ENCODE results near the gene SSR3. TPM values are rescaled to one million over a fixed set of nuclear protein-coding genes. Genes with fewer than 3 reads are reported as not detected.

The SSR3 gene
- total RNA-seq, 1 donor from 2014 or later, result 64.4 TPM

DNA sequence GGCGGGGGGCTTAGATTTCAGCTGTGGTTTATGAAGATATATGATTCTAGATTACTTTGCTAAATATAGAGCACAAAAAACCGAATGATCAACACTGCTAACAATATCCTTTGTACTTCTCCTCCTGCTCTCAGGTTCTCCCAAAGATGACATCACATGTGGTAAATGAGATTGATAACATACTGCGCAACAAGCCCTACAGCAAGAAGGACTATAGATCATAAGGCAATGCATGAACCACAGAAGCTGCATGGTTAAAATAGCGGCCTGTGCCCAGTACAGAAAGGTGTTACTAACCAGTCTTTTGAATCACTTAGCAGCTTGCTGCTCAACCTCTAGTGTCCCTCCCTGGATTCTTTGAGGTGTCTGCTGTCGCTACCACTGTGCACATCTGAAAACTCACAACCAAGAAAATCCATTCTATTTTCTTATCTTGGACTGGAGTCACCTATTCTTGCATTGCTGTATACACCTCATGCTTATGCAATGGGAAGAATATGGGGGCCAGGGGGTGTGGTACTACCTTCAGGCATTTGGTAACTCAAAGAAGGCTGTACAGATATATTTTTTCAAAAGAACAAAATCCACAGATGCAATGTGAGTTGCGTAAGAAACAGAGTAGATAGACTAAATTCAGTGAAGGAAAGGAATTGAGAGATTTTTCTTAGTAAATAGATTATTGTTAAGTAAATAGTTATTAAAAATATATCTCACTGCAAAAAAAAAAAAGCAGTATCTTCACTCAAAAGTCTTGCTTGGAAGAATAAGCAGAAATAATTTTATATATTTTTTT is 18.2 kb downstream of the SSR3 start:
- DNase-seq, result no peak

DNA sequence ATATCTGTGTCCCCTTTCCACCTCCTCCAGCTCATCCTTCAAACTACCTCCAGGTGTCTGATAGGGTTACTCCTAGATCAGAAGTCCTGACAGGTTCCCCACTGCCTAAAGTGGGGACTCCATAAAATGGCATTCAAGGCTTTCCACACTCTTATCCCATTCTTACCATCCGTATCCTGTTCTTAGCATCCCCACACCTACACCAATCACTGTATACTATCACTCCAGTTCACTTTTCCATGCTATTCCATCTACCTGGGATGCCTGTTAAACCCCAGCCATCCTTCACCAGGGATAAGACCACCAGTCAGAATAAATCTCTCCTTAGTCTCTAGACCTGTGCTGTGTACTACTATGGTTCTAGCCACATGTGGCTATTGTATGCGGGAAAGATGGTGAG is 19.1 kb downstream of the SSR3 start:
- no peak for DNase-seq

DNA sequence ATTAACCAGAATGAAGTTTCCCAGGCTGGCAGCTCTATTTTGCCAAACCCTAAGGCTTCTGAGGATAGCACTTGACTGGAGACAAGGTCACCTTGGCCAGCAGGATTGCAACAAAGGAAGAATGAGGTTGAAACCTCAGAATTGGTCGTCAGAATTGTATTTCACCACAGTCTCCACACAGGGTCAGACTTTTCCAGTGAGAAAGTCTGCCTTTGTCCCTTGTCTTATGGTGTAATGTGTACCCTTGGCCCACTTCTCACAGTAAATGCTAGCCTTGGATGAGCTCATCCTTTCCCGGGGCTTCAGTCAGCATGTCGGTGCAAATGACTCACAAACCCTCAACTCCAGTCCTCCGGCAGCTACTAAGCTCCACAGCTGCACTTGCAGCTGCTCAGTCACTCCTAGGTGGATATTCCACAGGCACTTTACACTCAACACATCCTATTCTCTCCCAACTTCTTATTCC is 19.7 kb downstream of the SSR3 start:
- DNase-seq, result peak; percentile 82

DNA sequence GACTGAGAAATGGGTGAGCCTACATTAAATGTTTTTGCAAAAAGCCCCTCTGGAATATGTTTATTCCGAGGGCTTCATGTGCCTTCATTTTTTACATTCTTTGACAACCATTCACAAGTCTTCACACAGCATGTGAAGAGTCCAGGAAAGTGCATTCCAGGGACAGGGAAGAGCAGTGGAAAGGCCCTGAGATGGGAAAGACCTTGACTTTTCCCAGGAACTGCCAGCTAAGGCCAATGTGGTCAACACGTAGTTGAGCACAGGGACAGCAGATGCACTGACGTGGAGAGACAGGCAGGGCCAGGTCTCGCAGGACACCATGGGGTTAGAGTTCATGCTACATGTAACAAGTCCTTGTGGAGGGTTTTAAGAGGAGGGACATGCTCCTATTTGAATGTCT is 21.7 kb downstream of the SSR3 start:
- DNase-seq, result no peak

DNA sequence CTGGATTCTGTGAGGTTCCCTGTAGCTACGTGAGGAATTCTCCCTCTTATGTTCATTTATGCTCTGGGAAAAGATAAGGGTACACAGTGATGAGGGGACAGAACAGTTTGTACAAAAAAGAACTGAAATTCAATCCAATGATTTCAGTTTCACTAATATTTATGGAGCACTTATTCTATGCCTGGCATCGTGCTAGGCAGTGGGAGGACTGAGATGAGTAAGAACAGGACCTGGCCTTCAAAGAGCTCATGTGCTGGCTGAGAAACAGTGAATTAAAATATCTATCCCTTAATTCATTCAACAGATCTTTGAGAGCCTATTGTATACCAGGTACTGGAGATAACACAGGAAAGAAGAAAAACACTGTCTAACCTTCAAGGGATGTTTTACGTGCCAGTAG is 22.2 kb downstream of the SSR3 start:
- DNase-seq, result no peak

DNA sequence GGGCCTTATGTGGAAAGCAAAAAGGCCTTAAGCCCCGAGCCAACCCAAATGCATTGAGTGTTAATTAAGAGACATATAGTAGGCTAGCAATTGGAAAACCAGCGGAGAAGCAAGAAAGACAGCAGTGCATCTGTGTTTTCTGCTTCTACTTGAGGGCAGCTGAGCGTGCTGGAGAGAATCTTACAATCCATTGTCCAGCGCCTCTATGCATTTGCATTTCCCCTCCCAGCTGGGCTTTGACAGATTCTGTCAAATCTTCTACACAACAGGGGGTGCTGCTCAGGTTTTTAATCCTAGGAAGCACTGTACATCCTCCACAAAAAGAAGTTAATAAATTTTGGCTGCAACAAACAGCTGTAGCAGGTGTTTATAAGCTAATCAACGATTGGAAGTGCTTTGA is 23.9 kb downstream of the SSR3 start:
- DNase-seq, result no peak

DNA sequence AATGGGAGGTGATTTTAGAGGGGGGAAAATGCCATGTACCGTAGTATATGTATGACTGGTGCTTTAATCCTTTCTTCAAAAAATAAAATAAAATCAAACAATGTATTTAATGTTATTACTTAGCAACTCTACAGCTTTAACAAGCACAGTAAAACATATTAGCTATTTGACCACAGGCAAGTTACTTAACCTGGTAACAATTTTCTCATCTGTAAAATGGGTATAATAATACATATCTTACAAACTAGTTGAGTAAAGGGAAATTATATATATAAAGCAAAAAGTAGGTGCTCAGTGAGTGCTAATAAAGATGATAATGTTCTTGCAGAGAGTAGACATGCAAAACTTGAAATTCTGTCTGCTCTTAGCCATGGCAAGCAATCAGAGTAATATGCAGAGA is 27.9 kb downstream of the SSR3 start:
- no peak for DNase-seq

DNA sequence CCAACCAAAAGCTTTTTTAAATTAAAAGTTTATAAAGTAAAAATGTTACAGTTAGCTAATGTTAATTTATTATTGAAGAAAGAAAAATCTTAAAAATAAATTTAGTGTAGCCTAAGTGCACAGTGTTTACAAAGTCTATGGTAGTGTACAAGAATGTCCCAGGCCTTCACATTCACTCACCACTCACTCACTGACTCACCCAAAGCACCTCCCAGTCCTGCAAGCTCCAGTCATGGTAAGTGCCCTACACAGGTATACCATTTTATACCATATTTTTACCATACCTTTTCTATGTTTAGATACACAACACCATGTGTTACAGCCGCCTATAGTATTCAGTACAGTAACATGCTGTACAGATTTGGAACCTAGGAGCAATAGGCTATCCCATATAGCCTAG is 29.1 kb downstream of the SSR3 start:
- DNase-seq, result no peak

DNA sequence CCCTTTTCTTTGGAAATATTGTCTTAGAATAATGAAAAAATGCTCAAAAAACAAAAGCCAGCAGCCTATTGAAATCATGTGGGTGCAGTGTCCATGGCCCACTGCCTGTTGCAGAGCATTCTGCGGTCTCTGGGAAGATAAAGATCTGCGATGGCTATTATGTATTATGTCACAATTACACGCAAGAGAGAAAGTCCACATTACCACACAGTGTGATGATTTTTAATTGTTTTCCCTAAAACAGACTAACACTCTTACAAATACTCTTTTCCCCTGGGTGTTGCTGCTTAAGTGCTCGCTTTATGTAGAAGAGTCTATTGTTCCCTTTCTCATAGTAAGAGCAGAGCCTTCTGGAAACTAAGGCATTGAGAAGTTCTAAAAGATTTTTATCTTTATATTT is 32.2 kb downstream of the SSR3 start:
- DNase-seq, result no peak

DNA sequence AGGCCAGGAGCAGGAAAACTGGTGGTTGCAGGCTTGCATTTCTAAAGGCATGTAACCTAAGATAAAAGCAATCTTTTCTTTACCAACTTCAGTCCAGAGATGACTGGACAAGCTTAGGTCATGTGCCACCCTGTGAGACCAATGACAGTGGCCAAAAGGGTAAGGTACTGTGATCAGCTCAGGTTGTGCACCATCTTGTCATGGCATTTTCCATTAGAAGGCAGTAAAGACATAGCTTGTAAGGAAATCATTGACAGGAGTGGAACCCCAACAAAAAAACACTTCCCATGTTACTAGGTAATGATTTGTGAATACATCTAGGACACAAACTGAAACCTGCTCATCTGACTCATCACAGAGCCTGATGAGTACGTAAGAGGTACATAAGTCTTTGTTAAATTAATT is 35.2 kb downstream of the SSR3 start:
- DNase-seq, result no peak

DNA sequence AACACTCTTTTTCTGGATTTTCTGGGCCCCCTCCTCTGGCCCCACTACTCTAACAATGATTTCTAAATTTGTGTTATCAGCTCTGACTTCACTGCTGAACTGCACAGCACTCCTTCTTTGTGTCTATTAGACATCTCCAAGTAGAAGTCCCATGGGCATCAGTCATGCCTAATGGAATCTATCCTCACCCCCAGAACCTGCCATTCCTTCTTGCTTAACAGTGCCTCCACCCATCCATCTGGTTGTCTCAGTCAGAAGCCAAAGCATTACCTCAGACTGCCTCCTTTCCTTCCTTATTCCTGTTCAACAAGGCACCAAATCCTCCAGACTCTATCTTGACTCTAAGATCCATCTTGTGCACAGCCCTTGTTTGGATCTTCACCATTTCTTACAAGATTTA is 36.2 kb downstream of the SSR3 start:
- DNase-seq, result no peak

DNA sequence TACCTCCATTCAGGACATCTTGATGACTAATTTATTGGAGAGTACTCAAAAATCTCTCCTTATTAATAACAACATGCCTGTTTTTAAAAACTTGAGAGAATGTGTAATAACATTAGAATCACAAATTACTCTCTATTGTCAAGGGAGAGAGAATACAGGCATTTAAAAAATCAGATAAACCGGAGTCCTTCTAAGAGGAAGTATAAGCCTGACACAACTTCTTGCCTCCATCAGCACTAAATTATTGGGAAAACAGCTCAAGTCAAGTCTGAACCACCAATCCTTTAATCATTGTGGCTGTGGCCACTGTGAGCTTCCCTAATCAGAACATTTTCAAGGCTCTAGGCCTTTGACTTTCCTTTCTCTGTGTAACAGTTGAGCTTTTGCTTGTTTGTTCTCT is 38.0 kb downstream of the SSR3 start:
- DNase-seq, result no peak

DNA sequence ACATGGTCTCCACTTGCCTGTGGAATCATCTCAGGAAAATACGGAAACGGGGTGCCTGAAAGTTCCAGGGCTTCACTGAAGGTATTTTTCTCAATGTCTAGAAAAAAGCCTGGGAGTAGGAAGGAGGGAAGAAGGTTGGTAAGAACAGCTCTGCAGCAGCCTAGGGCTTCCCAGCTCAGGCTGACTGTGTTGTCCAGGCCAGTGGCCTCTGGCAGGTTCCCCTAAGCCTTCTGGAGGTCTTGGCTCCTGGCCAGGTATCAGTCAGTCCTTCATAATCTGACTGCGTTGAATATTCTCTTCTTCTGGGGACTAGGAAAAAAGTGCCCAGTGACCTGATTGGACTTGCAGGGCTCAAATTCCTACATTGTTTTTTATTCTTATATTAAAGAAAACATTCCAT is 38.6 kb downstream of the SSR3 start:
- no peak for DNase-seq

DNA sequence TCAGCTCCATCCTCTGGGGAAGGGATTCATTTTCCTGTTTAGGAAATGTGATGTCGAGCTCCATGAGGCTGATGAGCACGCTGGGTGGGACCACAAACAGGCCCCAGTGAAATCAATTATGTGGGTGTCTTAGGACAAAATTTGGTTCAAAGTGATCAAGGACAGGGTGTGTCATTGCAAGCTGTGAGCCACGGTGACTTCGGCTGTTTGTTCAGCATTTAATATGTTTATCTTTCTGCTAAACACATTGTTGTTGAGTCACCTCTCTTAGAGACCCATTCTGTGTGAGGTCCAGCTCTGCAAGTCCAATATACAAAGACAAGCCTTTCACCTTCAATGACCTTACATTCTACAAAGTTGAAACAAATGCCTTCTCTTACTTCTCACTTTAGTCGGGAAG is 41.3 kb downstream of the SSR3 start:
- DNase-seq, result no peak

DNA sequence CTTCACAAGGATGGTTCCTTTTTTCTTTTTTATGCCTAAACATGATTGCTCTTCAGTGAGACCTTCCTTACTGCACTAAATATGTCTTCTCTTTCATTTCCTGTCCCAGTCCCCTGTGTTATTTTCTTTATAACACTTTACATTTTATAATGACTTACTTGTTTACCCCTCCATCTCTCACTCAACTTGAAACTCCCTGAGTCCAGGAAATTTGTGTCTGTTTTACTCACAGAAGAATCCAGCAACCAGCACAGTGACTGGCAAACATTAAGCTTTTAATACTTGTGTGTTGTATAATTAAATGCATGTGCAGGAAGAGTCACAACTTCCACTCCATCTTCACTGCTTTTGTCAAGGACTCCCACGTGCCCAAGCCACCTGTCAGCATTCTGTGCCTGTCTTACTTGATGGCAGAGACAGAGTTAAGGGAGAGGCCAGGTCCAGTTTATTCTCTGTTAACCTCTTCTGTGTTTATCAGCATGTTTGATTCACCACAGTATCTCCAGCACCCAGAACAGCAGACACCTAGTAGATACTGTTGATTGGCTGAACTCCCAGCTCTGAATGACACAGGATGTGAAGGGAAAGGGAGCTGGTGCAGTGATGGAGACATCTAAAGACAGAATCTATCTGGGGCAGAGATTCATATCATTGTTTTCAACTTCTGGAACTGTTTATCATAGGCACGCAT is 42.8 kb downstream of the SSR3 start:
- DNase-seq, result no peak

DNA sequence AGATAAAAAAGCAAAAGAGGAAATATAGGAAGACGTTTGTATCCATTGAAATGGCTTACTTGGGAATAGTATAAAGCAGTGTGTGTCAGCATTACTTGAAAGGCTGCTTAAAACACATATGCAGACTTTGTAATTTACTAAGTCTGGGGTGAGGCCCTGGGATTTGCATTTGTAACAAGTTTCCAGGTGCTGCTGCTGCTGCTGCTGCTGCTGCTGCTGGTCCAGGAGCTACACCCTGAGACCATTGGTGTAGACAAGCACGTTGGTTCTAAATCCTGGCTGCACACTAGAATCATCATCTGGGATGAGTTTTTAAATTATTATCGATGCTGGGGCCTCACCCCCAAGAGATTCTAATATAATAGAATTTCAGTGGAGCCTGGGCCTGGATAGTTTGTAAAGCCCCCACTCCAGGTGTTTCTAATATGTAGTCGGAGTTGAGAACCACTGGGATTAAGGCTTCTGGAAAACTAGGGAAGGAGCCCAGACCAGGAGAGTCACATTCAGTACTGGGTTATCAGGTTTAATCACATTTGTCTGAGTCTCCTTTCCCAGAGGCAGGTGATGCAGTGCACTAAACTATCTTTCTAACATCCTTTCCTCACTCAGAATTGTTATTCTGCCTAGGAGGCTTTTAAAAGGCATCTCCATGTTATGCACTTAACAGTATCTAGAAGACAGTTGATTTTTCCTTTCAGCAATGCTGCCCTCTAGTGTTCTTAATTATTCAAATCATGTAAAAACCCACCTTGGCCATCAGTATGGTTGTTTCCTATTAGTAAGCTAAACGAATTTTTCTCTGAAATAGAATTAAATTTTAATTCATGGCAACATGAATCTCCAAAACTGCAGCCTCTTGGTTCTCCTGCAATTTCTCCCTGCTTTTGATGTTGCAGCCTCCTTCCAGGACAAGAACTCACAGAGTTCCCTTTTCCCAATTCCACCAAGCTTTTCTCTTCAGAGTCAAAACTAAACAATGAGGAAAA is 45.4 kb downstream of the SSR3 start:
- peak; percentile 64 for DNase-seq

DNA sequence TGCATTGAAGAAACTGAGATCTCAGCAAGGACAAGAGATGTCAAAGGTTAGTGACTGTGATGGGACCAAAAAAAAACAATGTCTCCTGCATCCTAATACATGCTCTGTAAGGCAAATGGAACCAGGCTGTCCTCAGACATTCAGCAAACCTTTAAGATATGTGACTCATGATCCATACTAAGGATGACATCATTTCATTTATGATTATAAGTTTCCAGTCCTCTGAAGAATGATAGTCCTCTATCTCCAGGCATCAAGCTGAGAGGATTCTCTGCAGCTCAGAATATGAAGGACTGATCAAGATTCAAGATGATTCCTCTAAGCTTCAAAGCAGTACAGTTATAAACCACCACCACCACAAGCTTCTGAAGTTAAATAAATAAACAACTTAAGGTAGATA is 47.6 kb downstream of the SSR3 start:
- DNase-seq, result no peak

DNA sequence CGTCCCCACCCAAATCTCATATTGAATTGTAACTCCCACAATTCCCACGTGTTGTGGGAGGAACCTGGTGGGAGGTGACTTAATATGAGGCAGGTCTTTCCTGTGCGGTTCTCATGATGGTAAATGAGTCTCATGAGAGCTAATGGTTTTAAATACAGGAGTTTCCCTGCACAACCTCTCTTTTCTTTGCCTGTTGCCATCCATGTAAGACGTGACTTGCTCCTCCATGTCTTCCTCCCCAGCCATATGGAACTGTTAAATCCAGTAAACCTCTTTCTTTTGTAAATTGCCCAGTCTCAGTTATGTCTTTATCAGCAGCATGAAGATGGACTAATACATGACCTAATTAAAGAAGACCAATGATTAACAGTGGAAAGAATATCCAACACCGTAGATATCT is 56.6 kb downstream of the SSR3 start:
- no peak for DNase-seq

DNA sequence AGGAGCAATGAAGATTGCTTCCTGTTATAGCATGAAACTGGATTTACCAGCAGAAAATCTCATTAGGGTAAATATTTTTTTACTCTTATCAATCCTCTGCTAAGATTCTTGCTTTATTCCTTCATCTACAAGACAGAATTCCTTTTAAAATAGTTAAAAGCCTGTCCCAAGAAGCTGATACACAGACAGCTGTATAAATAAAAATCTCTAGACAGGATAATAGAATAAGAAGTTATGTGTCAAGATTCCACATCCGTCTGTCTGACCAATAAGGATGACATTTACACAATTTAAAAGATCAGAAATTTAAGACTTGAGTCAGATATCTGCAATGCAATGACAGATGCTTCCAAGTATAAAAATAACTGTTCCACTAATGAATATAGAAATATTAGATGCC is 57.6 kb downstream of the SSR3 start:
- no peak for DNase-seq

DNA sequence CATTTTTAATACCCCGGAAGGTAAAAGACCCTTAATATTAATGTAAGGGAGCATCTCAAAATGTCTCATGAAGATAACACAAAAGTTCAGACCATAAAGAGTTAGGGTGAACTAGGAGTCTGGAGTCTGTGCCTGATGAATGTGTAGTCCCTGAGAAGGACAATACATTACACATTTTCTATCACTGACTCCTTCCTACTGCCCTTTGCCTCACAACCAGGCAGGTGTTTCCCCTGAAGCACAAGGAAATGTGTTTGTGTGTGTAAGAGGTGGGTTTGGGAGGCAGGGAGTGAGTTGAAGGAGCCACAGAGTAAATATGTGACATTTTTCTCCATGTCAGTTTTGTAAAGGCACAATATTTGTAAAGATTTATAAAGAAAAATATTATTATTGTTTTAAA is 59.1 kb downstream of the SSR3 start:
- no peak for DNase-seq

DNA sequence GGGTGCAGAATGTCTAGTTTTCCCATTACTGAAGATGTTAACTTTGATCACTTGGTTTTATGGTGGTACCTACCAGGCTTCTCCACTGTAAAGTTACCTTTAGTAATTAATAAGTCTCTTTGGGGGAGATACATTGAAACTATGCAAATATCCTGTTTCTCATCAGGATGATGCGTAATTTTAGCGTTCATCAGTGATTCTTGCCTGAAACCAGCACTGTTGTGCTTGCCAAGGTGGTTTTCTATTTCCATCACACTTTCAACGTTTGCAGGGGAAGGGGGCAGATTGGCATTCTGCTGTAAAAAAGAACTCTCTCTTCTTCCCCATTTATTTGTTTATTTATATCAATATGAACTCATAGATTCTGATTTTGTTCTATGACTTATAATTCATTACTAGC is 61.0 kb downstream of the SSR3 start:
- no peak for DNase-seq

DNA sequence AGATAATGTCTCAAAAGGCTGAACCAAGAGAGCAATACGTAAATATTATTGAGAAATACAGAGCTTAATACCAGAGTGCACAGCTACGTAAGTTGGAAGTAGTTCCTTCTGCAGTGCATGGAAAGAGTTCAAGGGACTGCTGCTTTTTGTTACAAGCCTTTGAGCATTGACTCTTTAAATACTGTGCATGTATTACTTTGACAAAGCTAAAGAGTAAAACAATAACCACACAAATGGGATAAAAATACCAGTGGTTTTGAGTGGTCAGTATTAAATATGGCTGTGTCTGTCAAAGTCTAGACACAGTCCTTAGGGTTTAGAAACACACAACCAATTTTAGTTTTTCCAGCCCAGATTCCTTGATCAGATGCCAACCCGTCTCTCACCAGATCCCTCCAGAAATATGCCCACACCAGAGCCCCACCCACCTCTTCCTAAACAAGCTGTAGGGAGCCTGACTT is 62.1 kb downstream of the SSR3 start:
- DNase-seq, result no peak

DNA sequence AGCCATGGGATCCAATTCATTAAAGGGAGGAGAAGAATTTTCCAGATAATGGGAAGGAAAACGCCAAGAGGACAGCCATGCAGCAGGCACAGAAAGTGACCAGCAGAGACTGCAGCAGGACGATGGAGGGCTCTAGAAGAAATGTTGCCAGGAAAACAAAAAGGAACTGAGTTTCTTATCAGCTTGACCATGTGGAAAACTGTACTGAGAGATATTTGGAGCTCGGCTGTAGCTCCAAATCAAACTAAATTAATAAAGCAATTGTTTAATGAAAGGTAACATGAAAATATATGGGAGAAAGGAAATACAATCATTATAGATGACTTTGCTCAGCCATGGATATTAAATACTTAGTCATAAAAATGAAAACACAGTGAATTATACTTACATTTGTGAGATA is 63.7 kb downstream of the SSR3 start:
- DNase-seq, result no peak

Data from skin of body (tissue), 2 donors.